ENCODE data around the gene NOTCH3.

- TF ChIP-seq, protein P1, sequence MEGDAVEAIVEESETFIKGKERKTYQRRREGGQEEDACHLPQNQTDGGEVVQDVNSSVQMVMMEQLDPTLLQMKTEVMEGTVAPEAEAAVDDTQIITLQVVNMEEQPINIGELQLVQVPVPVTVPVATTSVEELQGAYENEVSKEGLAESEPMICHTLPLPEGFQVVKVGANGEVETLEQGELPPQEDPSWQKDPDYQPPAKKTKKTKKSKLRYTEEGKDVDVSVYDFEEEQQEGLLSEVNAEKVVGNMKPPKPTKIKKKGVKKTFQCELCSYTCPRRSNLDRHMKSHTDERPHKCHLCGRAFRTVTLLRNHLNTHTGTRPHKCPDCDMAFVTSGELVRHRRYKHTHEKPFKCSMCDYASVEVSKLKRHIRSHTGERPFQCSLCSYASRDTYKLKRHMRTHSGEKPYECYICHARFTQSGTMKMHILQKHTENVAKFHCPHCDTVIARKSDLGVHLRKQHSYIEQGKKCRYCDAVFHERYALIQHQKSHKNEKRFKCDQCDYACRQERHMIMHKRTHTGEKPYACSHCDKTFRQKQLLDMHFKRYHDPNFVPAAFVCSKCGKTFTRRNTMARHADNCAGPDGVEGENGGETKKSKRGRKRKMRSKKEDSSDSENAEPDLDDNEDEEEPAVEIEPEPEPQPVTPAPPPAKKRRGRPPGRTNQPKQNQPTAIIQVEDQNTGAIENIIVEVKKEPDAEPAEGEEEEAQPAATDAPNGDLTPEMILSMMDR (IDR thresholded peaks at IDR 0.05): no peak
- TF ChIP-seq POLR2A (IDR thresholded peaks at IDR 0.05): no peak
Measured at GRCh38 chr19:15178629-15179308, 22.0 kb downstream of the NOTCH3 start.

Measured in ovary (tissue), 3 donors.